DMS114 treated with DMSO at 0.1 percent for 48 hours (cell line): ENCODE results near the gene LRRC18.

Experiments
- DNase-seq: peaks from one replicate; lab custom pipeline; 2025; ENCODE audit not compliant: unreplicated experiment; lab: John Stamatoyannopoulos, UW

LRRC18 gene

GRCh38 chr10:48946891-48947500 lies 7.4 kb upstream of the LRRC18 start:
- no peak for DNase-seq

GRCh38 chr10:48946332-48946731 lies 6.7 kb upstream of the LRRC18 start:
- DNase-seq: no peak

GRCh38 chr10:48945441-48946130 lies 5.9 kb upstream of the LRRC18 start:
- no peak for DNase-seq

- no peak for DNase-seq
Measured at GRCh38 chr10:48944171-48944570, 4.5 kb upstream of the LRRC18 start.

GRCh38 chr10:48943096-48943495 lies 3.5 kb upstream of the LRRC18 start:
- DNase-seq: no peak

- no peak for DNase-seq
Measured at GRCh38 chr10:48941427-48942075, 1.9 kb upstream of the LRRC18 start.

- no peak for DNase-seq
Measured at GRCh38 chr10:48940958-48941357, 1.3 kb upstream of the LRRC18 start.

- DNase-seq: no peak
Measured at GRCh38 chr10:48940372-48940771, 732 bp upstream of the LRRC18 start.

GRCh38 chr10:48938990-48939536 lies 577 bp downstream of the LRRC18 start:
- no peak for DNase-seq

- DNase-seq: no peak
Measured at GRCh38 chr10:48938281-48938680, 1.4 kb downstream of the LRRC18 start.

GRCh38 chr10:48937796-48938195 lies 1.8 kb downstream of the LRRC18 start:
- DNase-seq: no peak

- no peak for DNase-seq
Measured at GRCh38 chr10:48935577-48935976, 4.1 kb downstream of the LRRC18 start.

- DNase-seq: no peak
Measured at GRCh38 chr10:48934672-48935501, 4.8 kb downstream of the LRRC18 start.

GRCh38 chr10:48932831-48933664 lies 6.6 kb downstream of the LRRC18 start:
- DNase-seq: no peak

- DNase-seq: no peak
Measured at GRCh38 chr10:48931188-48931587, 8.5 kb downstream of the LRRC18 start.

- DNase-seq: no peak
Measured at GRCh38 chr10:48929413-48929990, 10.1 kb downstream of the LRRC18 start.

- DNase-seq: no peak
Measured at GRCh38 chr10:48926764-48927540, 12.7 kb downstream of the LRRC18 start.

GRCh38 chr10:48926255-48926654 lies 13.4 kb downstream of the LRRC18 start:
- no peak for DNase-seq

- no peak for DNase-seq
Measured at GRCh38 chr10:48924988-48925387, 14.7 kb downstream of the LRRC18 start.
